Lower leg skin (tissue), 3 donors: ENCODE results near the gene FARS2.

Source experiments
- POLR2A ChIP-seq, 2 donors: fragments of 450-650 bp; IDR thresholded peaks; one replicate each; pipeline ENCODE4 v1.6.1; 2016 to 2017; ENCODE audit warnings: antibody characterized with exemption in 2 of 2, mild to moderate bottlenecking in 1 of 2, moderate library complexity in 1 of 2
- TF ChIP-seq, protein P1 (sequence below), 3 donors: fragments of 450-650 bp; IDR thresholded peaks; one replicate each; pipeline ENCODE4 v1.5.1; 2016; ENCODE audit warnings: antibody characterized with exemption in 3 of 3, mild to moderate bottlenecking in 3 of 3, moderate library complexity in 2 of 3

DNA sequence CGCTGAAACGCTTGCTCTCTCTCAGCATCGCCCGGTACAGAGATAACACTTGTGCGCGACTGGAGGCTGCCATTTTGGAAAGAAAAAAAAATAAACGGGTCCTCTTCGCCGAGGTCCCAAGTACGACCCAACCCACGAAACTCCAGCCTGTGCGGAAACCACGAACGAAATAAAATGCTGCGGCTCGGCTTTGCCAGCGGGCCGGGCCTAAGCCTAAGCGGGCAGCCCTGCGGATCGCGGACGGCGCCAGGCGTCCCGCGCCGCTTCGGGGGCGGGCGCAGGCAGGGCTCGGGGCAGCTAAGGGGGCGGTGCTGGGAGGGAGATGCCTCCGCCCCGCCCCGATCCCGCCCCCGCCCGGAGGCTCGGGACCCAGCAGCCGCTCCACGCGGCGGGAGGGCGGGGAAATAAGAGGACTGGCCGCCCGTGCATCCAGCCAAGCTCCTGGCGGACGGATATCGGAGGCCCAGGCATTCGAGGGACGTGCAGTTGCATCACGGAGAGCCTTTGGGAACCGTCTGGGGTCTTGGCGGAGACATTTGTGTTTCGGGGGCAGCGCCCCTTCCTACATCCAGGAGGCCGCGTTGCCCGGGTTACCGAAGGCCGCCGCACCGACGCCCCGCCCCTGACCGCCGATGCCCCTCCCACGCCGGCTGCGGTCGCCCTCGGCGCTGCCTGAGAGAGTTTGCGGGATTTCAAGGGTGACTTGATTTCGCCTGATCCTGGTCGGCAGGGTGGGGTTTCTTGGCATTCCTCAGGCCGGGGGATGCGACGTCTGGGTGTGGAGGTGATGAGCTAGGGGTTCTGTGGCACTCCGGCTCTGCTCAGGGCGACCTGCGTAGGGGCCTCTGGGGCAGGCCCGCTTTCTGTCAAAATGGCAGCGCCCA is at the start of gene FARS2, which contains the start of gene LYRM4:
- TF ChIP-seq POLR2A (IDR thresholded peaks at IDR 0.05), result no peak
- TF ChIP-seq, protein P1, sequence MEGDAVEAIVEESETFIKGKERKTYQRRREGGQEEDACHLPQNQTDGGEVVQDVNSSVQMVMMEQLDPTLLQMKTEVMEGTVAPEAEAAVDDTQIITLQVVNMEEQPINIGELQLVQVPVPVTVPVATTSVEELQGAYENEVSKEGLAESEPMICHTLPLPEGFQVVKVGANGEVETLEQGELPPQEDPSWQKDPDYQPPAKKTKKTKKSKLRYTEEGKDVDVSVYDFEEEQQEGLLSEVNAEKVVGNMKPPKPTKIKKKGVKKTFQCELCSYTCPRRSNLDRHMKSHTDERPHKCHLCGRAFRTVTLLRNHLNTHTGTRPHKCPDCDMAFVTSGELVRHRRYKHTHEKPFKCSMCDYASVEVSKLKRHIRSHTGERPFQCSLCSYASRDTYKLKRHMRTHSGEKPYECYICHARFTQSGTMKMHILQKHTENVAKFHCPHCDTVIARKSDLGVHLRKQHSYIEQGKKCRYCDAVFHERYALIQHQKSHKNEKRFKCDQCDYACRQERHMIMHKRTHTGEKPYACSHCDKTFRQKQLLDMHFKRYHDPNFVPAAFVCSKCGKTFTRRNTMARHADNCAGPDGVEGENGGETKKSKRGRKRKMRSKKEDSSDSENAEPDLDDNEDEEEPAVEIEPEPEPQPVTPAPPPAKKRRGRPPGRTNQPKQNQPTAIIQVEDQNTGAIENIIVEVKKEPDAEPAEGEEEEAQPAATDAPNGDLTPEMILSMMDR (IDR thresholded peaks at IDR 0.05), result no peak
